NCI-H748 (cell line): ENCODE measurements around the gene FDX1.
A peak's percentile ranks its signal among the peaks of the same experiment; 100 is the strongest.

Experiments
- DNase-seq: peaks from one replicate; lab custom pipeline; 2025; ENCODE audit not compliant: unreplicated experiment; lab: John Stamatoyannopoulos, UW

FDX1 gene

GRCh38 chr11:110505528-110506284 lies 76.0 kb downstream of the FDX1 start:
- DNase-seq = no peak

- DNase-seq = no peak
Measured at GRCh38 chr11:110507328-110507727, 77.6 kb downstream of the FDX1 start.

GRCh38 chr11:110508786-110509185 lies 79.0 kb downstream of the FDX1 start:
- DNase-seq = no peak

- DNase-seq = peak; percentile 85
Measured at GRCh38 chr11:110509472-110509871, 79.7 kb downstream of the FDX1 start.

- DNase-seq = no peak
Measured at GRCh38 chr11:110512026-110512425, 82.3 kb downstream of the FDX1 start.

GRCh38 chr11:110513259-110513801 lies 83.6 kb downstream of the FDX1 start:
- DNase-seq = no peak

- DNase-seq = no peak
Measured at GRCh38 chr11:110513846-110514437, 84.2 kb downstream of the FDX1 start.
